CD4-positive, alpha-beta T cell treated with Interleukin-15 for 4 hours (primary cell): ENCODE data around the gene MAD2L2.

Experiments
- DNase-seq: peaks from one replicate; pipeline ENCODE4 v3.0.0-alpha.2; 2020; ENCODE audit warnings: low spot score

MAD2L2 gene

DNA sequence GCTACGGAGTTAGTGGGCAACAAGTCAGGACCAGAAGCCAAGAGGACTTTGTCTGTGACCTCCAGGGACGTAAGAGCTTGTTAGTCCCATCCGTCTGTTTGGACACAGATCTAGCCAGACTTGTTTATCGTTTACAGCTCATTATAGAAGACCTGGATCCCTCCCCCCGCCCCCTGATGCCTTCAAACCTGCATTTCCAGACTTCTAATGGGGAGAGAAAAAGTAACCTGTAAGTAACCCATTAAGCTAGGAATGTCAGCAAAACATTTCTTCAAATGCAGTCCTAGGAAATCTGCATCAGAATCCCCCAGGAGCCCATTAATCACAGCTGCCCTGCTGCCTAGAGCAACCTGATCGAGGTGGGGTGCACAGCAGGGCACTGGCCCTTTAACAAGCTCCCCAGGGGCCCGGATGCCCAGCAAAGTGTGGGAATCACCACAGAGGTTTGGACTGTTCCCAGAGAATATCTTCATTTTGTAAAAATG is 1.4 kb upstream of the MAD2L2 start:
- DNase-seq = no peak

DNA sequence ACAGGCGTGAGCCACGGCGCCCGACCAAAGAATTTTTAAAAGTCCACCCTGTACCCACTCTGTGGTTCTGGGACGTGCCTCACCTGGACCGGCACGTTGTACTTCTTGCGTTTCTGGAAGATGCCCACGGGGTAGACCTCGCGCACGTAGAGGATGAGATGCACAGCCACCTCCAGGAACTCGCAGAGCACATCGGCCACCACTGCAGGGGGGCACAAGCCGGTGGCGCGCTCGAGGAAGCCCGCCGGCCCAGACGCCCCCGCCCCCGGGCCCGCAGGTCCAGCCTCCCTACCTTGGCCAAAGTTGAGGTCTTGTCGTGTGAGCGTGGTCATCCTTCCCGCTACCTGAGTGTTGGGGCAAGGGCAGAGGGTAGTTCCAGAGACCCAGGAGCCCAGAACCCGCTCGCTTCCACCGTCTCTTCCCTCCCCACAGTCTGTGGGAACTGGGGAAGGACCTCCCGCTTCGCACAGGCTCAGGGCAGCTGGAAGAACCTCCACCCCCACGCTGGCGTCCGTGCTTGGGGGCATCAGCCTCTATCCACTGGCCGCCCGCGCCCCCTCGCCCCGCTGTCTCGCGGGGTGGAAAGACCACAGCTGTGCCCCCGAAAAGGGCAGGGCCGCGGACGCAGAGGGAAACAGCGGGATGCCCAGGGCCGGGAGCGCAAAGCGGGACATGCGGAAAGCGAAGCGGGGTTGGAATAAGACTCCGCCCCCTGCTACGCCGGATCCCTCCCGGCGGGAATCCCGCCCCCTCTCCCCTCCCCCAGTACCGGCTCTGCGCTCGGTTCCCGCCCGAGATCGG is 478 bp downstream of the MAD2L2 start:
- no peak for DNase-seq

DNA sequence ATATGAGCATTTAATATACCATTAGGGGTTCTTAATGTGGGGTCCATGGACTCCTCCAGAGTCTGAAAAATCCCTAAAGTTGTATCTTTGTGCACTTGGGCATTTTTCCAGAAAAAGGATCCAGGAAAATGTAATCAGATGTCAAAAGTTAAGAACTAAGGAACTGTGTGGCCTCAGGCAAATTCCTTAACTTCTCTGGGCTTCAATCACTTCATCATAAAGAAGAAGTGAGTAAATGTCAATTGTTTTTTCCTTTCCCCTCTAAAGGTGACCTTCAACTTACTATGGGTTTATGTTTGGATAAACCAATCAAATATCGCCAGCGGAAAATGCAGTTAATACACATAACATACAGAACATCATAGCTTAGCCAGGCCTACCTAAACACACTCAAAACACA is 2.5 kb downstream of the MAD2L2 start:
- DNase-seq = no peak

DNA sequence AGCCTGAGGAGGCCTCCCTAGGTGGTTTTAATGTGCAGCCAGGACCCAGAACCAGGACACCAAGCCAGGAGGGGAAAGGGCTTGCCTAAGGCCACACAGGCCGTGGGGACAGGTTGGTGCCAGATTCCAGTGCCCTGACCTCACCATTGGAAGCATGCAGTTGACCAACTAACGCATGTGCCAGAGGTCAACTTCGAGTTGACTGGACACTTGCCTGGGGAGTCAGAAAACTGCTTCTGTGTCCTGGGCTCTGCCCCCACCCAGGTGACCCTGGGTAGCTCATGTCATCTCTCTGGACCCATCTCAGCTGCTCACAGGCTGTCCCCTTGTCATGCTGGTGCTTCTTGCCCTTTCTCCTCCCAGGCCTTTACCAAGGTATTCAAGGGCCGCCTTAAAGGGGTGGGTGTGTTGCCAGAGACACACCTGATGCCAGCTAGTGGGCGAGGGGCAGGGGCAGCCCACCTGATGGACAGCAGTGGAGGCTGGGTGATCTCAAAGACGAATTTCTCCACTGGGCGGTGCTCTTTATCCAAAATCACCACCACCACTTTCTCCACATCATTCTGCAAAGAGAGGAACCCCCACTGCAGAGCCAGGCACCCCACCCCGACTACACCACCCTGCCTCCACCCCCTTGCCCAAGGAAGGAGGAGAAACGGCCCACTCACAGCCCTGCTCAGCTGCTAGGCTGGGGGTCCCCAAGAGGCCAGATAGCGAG is 4.4 kb downstream of the MAD2L2 start:
- no peak for DNase-seq

DNA sequence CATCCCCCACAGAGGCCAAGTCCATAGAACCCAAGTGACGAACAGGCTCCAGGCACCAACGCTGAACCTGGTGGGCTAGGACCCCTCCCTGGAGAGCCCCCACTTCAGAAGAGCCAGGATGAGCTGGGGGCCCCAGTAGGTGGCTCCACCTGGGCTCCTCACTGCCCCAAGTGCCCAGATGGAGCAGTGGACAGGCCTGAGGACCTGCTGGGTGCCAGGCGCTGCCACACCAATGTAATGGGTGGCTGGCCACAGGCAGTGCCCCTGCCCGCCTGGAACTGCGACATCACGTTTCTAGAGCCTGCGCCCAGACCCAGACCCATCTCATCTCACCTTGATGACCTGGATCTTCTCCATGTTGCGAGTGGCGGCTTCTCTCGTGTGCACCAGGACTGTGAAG is 5.6 kb downstream of the MAD2L2 start:
- no peak for DNase-seq

DNA sequence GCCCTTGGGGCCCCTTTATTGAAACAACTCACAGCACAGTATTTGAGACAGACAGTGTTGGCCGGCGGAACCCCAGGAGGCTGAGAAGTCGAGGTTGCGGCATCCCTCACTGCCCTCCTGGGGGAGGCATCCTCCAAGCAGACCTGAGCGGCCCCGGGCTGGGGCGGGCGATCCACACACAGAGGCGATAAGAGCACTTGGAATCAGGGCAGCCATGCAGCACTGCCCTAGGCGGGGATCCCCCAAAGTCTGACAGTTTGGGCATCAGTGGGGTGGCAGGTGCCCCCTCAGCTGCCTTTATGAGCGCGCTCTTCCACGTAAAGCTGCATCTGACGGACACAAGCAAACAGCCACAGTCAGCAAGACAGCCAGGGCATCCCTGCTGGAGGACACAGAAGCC is 6.5 kb downstream of the MAD2L2 start:
- DNase-seq = no peak

DNA sequence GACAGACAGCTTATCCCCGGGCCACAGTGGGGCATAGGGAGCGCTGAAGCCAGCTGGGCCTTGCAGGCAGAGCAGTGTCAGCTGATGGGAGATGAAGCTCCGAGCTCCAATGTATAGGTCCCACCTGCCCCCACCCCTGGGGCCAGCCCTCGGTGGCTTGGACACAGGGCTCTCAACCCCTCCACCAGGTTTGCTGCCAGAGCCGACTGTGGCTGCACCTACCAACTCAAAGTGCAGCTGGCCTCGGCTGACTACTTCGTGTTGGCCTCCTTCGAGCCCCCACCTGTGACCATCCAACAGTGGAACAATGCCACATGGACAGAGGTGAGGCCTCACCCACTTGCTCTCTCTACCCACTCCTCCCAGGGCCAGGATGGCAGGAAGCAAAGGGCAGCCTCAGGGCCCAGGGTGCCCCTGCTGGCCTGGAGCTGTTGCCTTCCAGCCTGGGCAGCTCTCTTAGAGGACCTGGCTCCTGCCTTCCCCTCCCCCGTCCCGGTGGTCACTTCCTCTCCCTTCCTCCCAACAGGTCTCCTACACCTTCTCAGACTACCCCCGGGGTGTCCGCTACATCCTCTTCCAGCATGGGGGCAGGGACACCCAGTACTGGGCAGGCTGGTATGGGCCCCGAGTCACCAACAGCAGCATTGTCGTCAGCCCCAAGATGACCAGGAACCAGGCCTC is 7.7 kb downstream of the MAD2L2 start:
- DNase-seq = no peak

DNA sequence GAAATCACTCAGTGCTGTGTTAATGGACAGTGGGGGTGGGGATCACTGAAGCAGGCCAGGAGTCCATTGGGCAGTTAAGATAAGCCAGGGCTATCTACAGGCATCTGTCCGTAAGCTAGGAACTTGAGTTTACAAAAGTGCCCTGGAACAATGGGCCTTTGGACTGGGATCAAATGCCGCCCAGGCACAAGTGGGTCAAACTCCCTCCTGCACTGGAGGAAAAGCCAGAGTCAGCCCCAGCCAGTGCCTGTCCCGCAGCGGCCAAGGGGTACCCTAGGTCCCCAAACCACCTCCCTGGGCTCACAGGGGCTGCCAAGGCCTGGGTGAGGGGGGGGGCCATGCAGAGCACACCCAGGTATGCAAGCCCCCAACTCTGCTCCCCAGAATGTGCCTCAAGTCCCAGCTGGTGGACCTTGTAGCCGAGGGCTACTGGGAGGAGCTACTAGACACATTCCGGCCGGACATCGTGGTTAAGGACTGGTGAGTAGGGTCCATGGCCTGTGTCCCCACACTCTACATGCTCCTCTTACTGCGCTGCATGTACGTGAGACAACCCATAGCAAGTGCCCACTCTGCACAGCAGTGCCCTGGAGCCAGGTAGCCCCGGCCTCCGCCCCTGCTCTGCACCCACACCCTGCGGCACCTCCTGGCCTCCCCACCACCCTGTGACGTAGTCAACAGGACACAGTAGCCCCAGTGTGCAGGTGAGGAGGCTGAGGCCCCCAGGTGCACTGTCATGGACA is 9.2 kb downstream of the MAD2L2 start:
- no peak for DNase-seq

DNA sequence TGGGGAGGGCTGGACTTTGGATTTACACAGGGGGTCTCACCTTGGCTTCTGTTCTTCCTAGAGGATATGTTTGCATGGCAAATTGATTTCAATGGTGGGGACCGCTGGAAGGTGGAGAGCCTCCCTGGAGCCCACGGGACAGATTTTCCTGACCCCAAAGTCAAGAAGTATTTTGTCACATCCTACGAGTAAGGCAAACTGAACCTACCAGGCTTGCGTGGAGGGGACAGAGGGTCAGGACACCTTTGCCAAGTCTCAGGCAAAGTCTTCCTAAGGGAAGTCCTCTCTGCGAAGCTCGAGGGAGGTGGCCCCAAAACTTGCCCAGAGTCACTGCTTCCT is 9.8 kb downstream of the MAD2L2 start:
- no peak for DNase-seq

DNA sequence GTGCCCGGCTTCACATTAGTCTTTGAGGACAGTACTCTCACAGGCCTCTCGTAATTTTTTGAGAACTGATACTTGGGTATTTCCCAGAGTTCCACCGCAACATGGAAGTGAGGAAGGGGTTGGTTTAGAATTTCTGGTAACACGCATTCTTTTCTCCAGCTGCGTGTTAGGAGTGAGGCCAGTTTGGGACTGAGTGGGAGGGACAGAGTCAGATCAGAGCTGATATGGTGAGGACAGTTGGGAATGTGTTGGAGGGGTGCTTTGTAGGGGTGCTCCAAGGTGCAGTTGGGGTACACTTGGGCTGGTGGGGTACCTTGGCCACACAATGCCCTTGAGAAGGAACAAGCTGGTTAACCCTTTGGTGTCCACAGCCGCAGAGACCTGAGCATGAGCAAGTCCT is 10.2 kb downstream of the MAD2L2 start:
- no peak for DNase-seq

DNA sequence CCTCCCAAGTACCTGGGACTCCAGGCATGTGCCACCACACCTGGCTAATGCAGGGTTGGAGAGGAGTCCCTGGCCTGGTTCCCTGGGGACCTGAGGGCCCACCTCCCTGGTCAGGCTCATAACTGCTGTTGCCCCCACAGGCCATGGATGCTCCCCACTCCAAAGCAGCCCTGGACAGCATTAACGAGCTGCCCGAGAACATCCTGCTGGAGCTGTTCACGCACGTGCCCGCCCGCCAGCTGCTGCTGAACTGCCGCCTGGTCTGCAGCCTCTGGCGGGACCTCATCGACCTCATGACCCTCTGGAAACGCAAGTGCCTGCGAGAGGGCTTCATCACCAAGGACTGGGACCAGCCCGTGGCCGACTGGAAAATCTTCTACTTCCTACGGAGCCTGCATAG is 12.4 kb downstream of the MAD2L2 start:
- no peak for DNase-seq

DNA sequence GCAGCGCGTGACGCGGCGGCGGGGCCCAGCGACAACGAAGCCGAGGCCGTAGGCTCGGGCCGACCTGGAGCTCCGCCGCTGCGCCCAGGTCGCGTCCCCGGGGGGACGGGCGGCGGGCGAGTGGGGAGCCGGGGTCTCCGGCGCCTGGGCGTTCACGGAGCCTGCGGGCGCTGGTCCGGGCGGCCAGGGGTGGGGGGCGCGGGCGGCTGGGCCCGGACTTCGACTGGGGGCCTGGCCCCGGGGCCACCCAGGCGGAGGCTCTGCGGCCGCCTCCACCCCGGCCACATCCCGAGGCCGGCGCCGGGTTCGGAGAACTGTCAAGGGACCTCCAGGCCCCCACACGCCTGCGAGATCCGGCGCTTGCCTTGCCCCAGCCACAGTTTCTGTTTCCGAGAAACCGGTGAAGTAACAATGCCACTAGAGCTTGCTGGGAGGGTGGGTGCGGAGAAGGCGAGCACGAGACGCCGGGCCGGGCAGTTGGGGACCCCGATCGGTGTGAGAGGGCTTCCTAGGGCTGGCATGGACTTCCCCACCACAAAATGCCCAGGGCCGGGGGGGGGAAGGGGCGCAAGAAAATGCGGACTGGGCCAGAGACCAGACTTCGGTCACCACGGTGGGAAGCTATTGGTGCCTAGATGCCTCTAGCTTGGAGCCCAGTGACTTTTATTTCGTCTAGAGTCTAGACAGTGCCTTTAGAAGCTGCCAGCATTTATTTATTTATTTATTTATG is 16.4 kb downstream of the MAD2L2 start:
- peak; percentile 74 for DNase-seq

DNA sequence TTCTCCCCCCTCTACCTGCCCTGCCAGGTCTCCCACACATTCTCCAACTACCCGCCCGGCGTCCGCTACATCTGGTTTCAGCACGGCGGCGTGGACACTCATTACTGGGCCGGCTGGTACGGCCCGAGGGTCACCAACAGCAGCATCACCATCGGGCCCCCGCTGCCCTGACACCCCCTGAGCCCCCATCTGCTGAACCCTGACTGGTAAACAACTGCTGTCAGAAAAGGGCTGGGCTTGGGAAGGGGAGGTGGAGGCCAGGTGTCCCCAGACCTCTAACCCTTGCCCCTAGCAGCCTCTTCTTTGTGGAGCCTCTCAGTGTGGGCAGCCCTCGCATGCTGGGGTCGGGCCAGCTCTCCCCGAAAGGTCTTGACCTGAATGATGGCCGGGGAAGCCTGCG is 19.8 kb downstream of the MAD2L2 start:
- no peak for DNase-seq

DNA sequence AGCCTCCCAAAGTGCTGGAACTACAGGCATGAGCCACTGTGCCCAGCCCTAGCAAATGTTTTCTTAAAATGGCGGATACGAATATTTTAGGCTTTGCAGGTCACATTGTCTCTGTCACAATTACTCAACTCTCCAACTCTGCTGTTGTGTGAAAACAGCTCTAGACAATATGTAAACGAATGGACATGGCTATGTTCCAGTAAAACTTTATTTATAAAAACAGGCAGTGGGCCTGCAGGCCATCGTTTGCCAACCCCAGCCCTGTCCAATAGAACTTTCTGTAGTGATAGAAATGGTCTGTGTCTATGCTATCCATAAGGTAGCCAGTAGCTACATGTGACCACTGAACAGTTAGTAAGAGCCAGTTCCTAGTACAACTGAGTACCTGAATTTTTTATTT is 21.2 kb downstream of the MAD2L2 start:
- no peak for DNase-seq

DNA sequence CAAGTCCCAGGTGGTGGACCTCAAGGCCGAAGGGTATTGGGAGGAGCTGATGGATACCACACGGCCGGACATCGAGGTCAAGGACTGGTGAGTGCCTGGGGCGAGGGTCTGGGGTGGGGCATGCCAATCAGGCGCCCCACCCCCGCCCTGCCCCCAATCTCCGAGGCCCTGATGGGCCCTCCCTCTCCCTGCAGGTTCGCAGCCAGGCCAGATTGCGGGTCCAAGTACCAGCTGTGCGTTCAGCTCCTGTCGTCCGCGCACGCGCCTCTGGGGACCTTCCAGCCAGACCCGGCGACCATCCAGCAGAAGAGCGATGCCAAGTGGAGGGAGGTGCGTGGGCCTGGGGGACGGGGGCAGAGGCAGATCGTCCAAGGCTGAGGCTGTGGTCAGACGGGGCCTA is 22.4 kb downstream of the MAD2L2 start:
- no peak for DNase-seq

DNA sequence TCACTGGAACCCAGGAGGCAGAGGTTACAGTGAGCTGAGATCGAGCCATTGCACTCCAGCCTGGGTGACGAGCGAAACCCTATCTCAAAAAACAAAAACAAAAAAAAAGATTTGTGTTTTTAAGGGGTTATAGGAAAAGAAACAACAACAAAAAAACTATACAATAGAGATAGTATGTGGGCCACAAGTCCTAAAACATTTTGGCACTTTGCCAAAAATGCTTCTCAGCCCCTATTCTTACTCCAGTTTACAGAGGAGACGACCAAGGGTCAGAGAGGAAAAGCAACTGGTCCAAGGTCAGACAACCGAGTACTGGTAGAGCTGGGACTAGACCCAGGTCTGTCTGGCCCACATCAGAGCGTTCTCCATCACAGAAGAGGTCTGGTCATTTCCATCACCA is 23.3 kb downstream of the MAD2L2 start:
- no peak for DNase-seq

DNA sequence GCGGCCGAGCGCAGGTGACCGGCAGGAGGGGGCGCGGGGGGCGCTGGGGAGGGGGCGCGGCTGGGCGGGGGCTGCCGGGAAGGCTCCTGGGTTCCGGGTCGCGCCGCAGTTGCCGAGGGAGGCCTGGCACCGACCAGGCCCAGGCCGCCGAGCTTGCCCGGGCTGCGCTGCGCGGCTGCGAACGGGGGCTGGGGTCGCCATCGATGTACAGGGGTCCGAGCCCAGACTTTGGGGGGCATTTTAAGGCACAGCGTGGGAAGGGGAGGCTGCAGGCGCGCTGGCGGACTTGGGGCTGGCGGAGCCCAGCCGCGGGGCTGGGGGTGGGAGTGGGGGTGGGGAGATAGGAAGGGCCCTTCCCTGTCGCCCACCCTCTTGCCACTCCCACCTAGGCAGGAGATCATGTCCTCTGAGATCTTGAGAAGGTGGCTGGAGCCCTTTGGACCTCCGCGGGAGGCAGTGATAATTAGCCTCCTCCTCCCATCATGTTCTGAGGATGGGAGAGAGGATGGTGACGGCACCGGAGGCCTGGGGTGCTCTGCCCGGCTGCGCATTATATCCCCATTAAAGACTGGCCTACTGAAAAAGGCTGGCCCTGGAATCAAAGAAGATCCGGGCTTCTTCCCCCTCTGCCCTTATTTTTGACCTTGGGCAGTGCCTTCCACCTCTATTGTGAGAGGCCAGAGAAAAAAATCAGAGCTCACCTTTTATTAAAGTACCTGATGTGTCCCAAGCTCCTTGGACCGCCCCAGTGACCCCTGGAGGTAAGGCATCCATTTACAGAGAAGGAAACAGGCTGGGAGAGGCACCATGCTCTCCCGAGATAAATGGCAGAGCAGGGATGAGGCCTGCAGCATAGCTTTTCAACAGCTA is 25.8 kb downstream of the MAD2L2 start:
- no peak for DNase-seq

DNA sequence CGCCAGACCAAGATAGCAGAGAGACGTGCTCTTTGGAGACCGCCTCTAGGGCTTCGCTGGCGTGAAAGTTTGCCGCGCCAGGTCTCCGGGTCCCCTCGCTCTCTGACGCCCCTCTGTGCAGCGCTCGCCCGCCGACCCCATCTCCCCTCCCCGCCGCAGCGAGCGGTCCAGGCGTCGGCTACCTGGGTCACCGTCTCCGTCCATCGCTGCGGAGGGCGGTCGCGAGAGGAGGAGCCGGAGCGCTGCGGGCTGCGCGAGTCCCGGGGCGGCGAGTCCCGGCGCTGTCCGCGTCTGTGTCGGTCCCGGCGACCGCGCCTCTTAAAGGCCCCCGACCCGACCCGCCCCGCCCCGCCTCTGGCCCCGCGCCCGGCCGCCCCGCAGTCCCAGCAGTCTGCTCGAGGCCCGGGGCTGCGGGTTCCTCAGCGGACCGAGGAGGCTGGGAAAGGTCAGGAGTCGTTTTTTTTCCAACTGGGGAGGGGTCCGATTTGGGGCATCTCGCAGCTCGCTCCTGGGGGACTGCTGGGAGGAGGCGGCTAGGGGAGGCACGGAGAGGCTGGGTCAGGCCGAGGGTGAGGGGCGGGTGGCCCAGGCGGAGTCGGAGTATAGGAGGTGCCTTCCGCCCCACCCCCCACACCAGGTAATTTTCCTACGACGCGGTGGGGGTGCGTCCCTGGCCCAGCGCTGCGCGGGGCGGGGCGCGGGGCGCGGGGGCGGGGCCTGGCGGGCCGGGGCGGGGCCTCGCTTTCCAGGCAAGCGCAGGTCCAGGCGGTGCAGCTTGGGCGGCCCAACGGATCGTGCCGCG is 26.6 kb downstream of the MAD2L2 start, which contains the start of the genes FBXO2 and FBXO44:
TSS of gene FBXO2 (minus strand) at position 293 of the 802 bp plus-strand sequence. CDS start at position 204, 89 bp downstream.
TSS of gene FBXO44 (plus strand) at position 741 of the 802 bp plus-strand sequence. CDS start 959 bp downstream, outside the sequence.
- DNase-seq = peak; percentile 49

DNA sequence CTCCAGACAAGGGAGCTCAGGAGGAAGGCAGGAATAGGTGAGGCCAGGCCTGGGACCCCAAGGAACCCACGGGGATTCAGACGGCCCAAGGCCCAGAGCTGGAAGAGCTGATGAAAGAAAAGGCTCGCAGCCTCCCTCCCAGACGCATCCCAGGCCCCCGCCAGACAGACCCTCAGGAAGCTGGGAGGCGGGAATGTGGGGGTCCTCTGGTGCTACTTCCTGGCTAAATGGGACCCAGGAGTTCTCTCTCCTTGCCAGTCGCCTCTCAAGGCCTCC is 27.1 kb downstream of the MAD2L2 start:
- no peak for DNase-seq
